Stomach (tissue), 9 donors: Measurements from ENCODE around the gene STX1B. TPM values are rescaled to one million over a fixed set of nuclear protein-coding genes. Genes with fewer than 3 reads are reported as not detected.

Experiments
- DNase-seq, 2 donors: peaks; one replicate each; pipeline versions ENCODE4 v3.0.0 to v3.0.0-alpha.2; 2013 to 2019
- H3K27ac ChIP-seq, 5 donors: fragments of 200-600 bp in 4 of 5; sonication (generic) in 4 of 5; one replicate each; pipeline ENCODE4 v1.5.1; 2013 to 2019; ENCODE audit warnings: mild to moderate bottlenecking in 1 of 5, moderate library complexity in 1 of 5
- H3K27me3 ChIP-seq, 3 donors: fragments of 200-600 bp; sonication (generic); one replicate each; pipeline ENCODE4 v1.5.1; 2017 to 2019; ENCODE audit warnings: mixed run types in 1 of 3
- H3K36me3 ChIP-seq, 4 donors: fragments of 200-600 bp; sonication (generic); 1 replicate in 3 of 4; 2 replicates in 1 of 4; pipeline ENCODE4 v1.5.1; 2016 to 2019
- H3K4me1 ChIP-seq, 4 donors: fragments of 200-600 bp; sonication (generic); one replicate each; pipeline ENCODE4 v1.5.1; 2016 to 2019
- H3K4me3 ChIP-seq, 4 donors: fragments of 200-600 bp; sonication (generic) in 3 of 4; one replicate each; pipeline ENCODE4 v1.5.1; 2016 to 2019; ENCODE audit warnings: mild to moderate bottlenecking in 1 of 4
- H3K9me3 ChIP-seq, 4 donors: fragments of 200-600 bp; sonication (generic); one replicate each; pipeline ENCODE4 v1.5.1; 2016 to 2019
- CTCF ChIP-seq, 7 experiments: fragments of 450-650 bp in 4 of 7; fragments of 200-600 bp in 3 of 7; sonication (generic) in 3 of 7; IDR thresholded peaks; one replicate each; pipeline ENCODE4 v1.5.1; 2016 to 2019; ENCODE audit warnings: antibody characterized with exemption in 7 of 7, control low read depth in 2 of 7, mild to moderate bottlenecking in 1 of 7
- EP300 ChIP-seq: sonication (generic); formaldehyde crosslinking; IDR thresholded peaks from one replicate; pipeline ENCODE4 v1.6.1; 2017; ENCODE audit warnings: antibody characterized with exemption
- POLR2A ChIP-seq, 4 donors: fragments of 450-650 bp; IDR thresholded peaks; one replicate each; pipeline ENCODE4 v1.6.1; 2016; ENCODE audit warnings: antibody characterized with exemption in 4 of 4, control low read depth in 2 of 4, mild to moderate bottlenecking in 1 of 4, moderate library complexity in 1 of 4
- POLR2AphosphoS5 ChIP-seq, 3 donors: sonication (generic); formaldehyde crosslinking; IDR thresholded peaks; one replicate each; pipeline ENCODE4 v1.6.1; 2016; ENCODE audit warnings: antibody characterized with exemption in 3 of 3
- WGBS, 5 donors: extraction: QIAGEN DNeasy Blood & Tissue Kit in 3 of 5; methylation state at CpG; one replicate each; pipeline versions ENCODE4 v1.1.5 to v1.1.7; 2013 to 2018; 5-methylcytosine and 5-hydroxymethylcytosine counted together
- intact Hi-C: fragments of 100-400 bp; cut with DNase I; formaldehyde crosslinking; loops from one replicate; pipeline ENCODE4 v1.15.1; 2023; ENCODE audit warnings: low total_unique reads
- polyA plus RNA-seq, 3 donors: library from polyadenylated mRNA; stranded (reverse); fragments of 200-250 nt; gene quantifications; one replicate each; pipeline ENCODE4 v1.2.3, GENCODE V29; 2013
- total RNA-seq, 5 donors: library from RNA; depleted of rRNA; stranded (reverse); fragments of >200 nt; gene quantifications; one replicate each; pipeline versions ENCODE4 v1.1.0 to v1.2.3, GENCODE V29; 2014 to 2016
- donor health status: healthy with polysubstance abuse.
- donor health status: Bipolar disorder and iron deficiency.
- donor health status: healthy.

The STX1B gene
- total and polyA plus RNA-seq, 8 donors, result 0.15 to 1.00 (median 0.66) TPM; not detected in 4

- no peak overlapping the region for H3K27ac ChIP-seq
- no peaks in the 10 kb centered on the region for H3K27me3 ChIP-seq
- WGBS, 5 donors, result 78 to 86% (median 83%) methylated on average over 12 to 17 of the region's 17 CpGs
- H3K36me3 ChIP-seq, result peaks cover 42 to 83% (median 75%) of the 10 kb centered on the region in 4 donors
- no peak for DNase-seq
- no peak overlapping the region for H3K4me3 ChIP-seq
- intact Hi-C loops, result loop anchor here (5.0 kb wide), 1 partner anchor 460 kb away; the partner anchor contains the start of gene ZNF843
- TF ChIP-seq POLR2A (IDR thresholded peaks at IDR 0.05) (no peak), CTCF (IDR thresholded peaks at IDR 0.05) (no peak), POLR2AphosphoS5 (IDR thresholded peaks at IDR 0.05) (no peak), EP300 (no peak)
- no peaks in the 10 kb centered on the region for H3K9me3 ChIP-seq
- peaks cover 10 to 16% (median 13%) of the 10 kb centered on the region in 4 donors for H3K4me1 ChIP-seq
These were observed 27.7 kb downstream of the STX1B start for GRCh38 chr16:30982548-30983288.

GRCh38 chr16:30980959-30981358 is 29.5 kb downstream of the STX1B start:
- TF ChIP-seq POLR2AphosphoS5 (IDR thresholded peaks at IDR 0.05) (no peak), CTCF (IDR thresholded peaks at IDR 0.05) (no peak), EP300 (no peak), POLR2A (IDR thresholded peaks at IDR 0.05) (no peak)
- WGBS, 5 donors, result 89 to 97% (median 96%) methylated on average over 14 of the region's 14 CpGs
- H3K4me3 ChIP-seq, result no peak overlapping the region
- peaks cover 57 to 89% (median 89%) of the 10 kb centered on the region in 4 donors for H3K36me3 ChIP-seq
- no peak overlapping the region for H3K27ac ChIP-seq
- peaks cover 10 to 15% (median 13%) of the 10 kb centered on the region in 4 donors for H3K4me1 ChIP-seq
- H3K27me3 ChIP-seq, result no peaks in the 10 kb centered on the region
- H3K9me3 ChIP-seq, result no peaks in the 10 kb centered on the region
- DNase-seq, result no peak
- intact Hi-C loops, result loop anchor here (5.0 kb wide), 1 partner anchor 461 kb away; the partner anchor contains the start of gene ZNF843

- intact Hi-C loops, result loop anchor here (5.0 kb wide), 1 partner anchor 462 kb away; the partner anchor contains the start of gene ZNF843
- no peak for DNase-seq
These were observed 30.0 kb downstream of the STX1B start for GRCh38 chr16:30980434-30980833.

GRCh38 chr16:30980023-30980371 is 30.4 kb downstream of the STX1B start:
- Histone ChIP-seq H3K4me3 (no peak overlapping the region), H3K27me3 (no peaks in the 10 kb centered on the region), H3K27ac (no peak overlapping the region), H3K4me1 (peaks cover under 1 to 5% (median 3%) of the 10 kb centered on the region in 4 donors), H3K9me3 (no peaks in the 10 kb centered on the region), H3K36me3 (peaks cover 59 to 99% (median 98%) of the 10 kb centered on the region in 4 donors)
- DNase-seq, result no peak
- TF ChIP-seq EP300, result no peak
- TF ChIP-seq POLR2AphosphoS5 (IDR thresholded peaks at IDR 0.05), result no peak
- no peak for TF ChIP-seq CTCF (IDR thresholded peaks at IDR 0.05)
- no peak for TF ChIP-seq POLR2A (IDR thresholded peaks at IDR 0.05)
- WGBS, 5 donors, result 89 to 95% (median 91%) methylated on average over 11 to 15 of the region's 15 CpGs
- intact Hi-C loops, result loop anchor here (5.0 kb wide), 1 partner anchor 462 kb away; the partner anchor contains the start of gene ZNF843

More at GRCh38 chr16:30980434-30980833, 30.0 kb downstream of the STX1B start:
- no peak overlapping the region for H3K27ac ChIP-seq
- 76 to 86% (median 83%) methylated on average over 21 to 29 of the region's 29 CpGs for WGBS, 5 donors
- no peaks in the 10 kb centered on the region for H3K27me3 ChIP-seq
- peaks cover 58 to 95% (median 94%) of the 10 kb centered on the region in 4 donors for H3K36me3 ChIP-seq
- H3K4me3 ChIP-seq, result no peak overlapping the region
- H3K4me1 ChIP-seq, result peaks cover 5 to 10% (median 8%) of the 10 kb centered on the region in 4 donors
- H3K9me3 ChIP-seq, result no peaks in the 10 kb centered on the region
- TF ChIP-seq POLR2AphosphoS5 (IDR thresholded peaks at IDR 0.05) (no peak), EP300 (no peak), CTCF (IDR thresholded peaks at IDR 0.05) (no peak), POLR2A (IDR thresholded peaks at IDR 0.05) (no peak)
